ENCODE measurements around the gene UGT1A1. TPM values are rescaled to one million over a fixed set of nuclear protein-coding genes. Genes with fewer than 3 reads are reported as not detected.

The UGT1A1 gene
- total and polyA plus RNA-seq, 9 of the 15 experiments (the other 6 are each of a cell fraction or from before 2014, with no cell fraction given), result not detected

GRCh38 chr2:233761040-233761769 lies 1.1 kb downstream of the UGT1A1 start (continued):
- TF ChIP-seq ID3 (CRISPR knock-in tag; IDR thresholded peaks at IDR 0.05) (no peak), ID3 (tag; IDR thresholded peaks at IDR 0.05) (no peak), POLR2AphosphoS2 (IDR thresholded peaks at IDR 0.05; ENCODE audit: low read length) (no peak)

- H3K79me2 ChIP-seq (ENCODE audit: control insufficient read depth, insufficient read depth, low read length), result no peaks in the 10 kb centered on the region
- DNase-seq (ENCODE audit: extremely low read depth in 1 of 4, low spot score in 3 of 4), result no peak
- no peak overlapping the region for H3K4me3 ChIP-seq
- no peaks in the 10 kb centered on the region for H4K20me1 ChIP-seq (replicated peaks; ENCODE audit: control insufficient read depth, insufficient read depth, low read length)
- 0% methylated on average over 6 of the region's 7 CpGs for WGBS (ENCODE audit: insufficient coverage, low coverage, missing lambda C conversion rate)
- no peaks in the 10 kb centered on the region for H3K36me3 ChIP-seq (ENCODE audit: control insufficient read depth, insufficient read depth, low read length)
- no peak overlapping the region for H3K4me2 ChIP-seq (ENCODE audit: insufficient read depth, low read length)
- ChIA-PET CTCF (ENCODE audit: low intra/inter-chr PET ratio) (no interaction called here), POLR2A (no interaction called here)
- intact Hi-C loops (cut with micrococcal nuclease) (no loop called here), in situ Hi-C loops (cut with MboI) (no loop called here)
- H3K4me1 ChIP-seq (replicated peaks in 1 of 2; ENCODE audit: control insufficient read depth in 2 of 2, insufficient read depth in 2 of 2, low read length in 2 of 2), result no peaks in the 10 kb centered on the region
- no peaks in the 10 kb centered on the region for H3K9me1 ChIP-seq (ENCODE audit: control insufficient read depth, insufficient read depth, low read length)
- BruUV-seq (replicated peaks), result no TSS peak
- H3K27ac ChIP-seq (ENCODE audit: extremely low read depth, low read depth, low read length), result no peak overlapping the region
- H3K27me3 ChIP-seq (ENCODE audit: control insufficient read depth in 2 of 2, insufficient read depth in 2 of 2, low read length in 2 of 2), result peaks cover 0 to 11% of the 10 kb centered on the region in 2 experiments; a peak in 3 of 5 replicates
- no peak overlapping the region for H3K9ac ChIP-seq (ENCODE audit: insufficient read depth in 1 of 2, low read depth in 2 of 2, low read length in 2 of 2)
- no peaks in the 10 kb centered on the region for H3K9me3 ChIP-seq (replicated peaks; ENCODE audit: control insufficient read depth, insufficient read depth, low read depth, low read length)
- no peak for TF ChIP-seq TFAP4 (CRISPR knock-in tag; IDR thresholded peaks at IDR 0.05; ENCODE audit: borderline replicate concordance)
- TF ChIP-seq MTA2 (IDR thresholded peaks at IDR 0.05; ENCODE audit: low read depth), result no peak
- TF ChIP-seq EGR1 (conservative IDR thresholded peaks at IDR 0.05), result peak; percentile 24; the same call in 1 of the 2 replicates
- TF ChIP-seq CLOCK (CRISPR knock-in tag; IDR thresholded peaks at IDR 0.05; ENCODE audit: borderline replicate concordance), result no peak
- TF ChIP-seq THAP7 (CRISPR knock-in tag; IDR thresholded peaks at IDR 0.05), result no peak
- TF ChIP-seq IRF9 (tag; IDR thresholded peaks at IDR 0.05), result no peak
- no peak for TF ChIP-seq DIDO1 (tag; IDR thresholded peaks at IDR 0.05; ENCODE audit: low read depth)
- no peak for TF ChIP-seq CCAR2 (IDR thresholded peaks at IDR 0.05; ENCODE audit: low read depth, low read length)
- no peak for ATAC-seq
- no peak overlapping the region for H2AFZ ChIP-seq (ENCODE audit: low read depth, low read length)
- no peak for FAIRE-seq
Observed at GRCh38 chr2:233764264-233764663, 4.2 kb downstream of the UGT1A1 start.
